ENCODE results near the gene TIAM1. TPM values are rescaled to one million over a fixed set of nuclear protein-coding genes. Genes with fewer than 3 reads are reported as not detected.

TIAM1 gene
- total RNA-seq, 4 donors from 2014 or later = 2.6 to 11.0 (median 6.9) TPM

DNA sequence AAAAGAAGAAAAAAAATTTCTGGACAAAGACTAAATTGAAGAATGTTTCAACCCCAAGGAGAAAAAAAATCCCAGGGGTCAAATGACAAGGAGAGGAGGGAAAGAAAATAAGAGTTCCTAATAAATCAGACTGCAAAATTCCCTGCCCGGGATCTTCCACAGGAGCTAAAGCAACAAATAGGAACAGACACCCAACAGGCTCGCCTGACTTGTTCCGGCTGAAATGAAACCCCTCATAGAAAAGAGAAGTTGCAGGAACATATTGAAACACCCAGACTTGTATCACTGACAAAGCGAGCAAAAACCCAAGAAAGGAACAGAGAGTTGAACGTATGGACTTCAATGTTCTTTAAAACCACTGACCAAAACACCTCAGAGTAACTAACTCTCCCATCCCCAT lies 123.0 kb downstream of the TIAM1 start:
- WGBS, 2 donors (ENCODE audit: low coverage in 1 of 2) = 40 to 79% methylated on average over 3 to 4 of the region's 5 CpGs
- no peak for ATAC-seq
- Histone ChIP-seq H3K27me3 (no peaks in the 10 kb centered on the region), H3K9me3 (no peaks in the 10 kb centered on the region), H3K4me1 (peaks cover 0 to 10% (median 0%) of the 10 kb centered on the region in 3 donors), H3K36me3 (no peaks in the 10 kb centered on the region), H3K27ac (no peak overlapping the region), H3K4me3 (no peak overlapping the region)
- TF ChIP-seq EP300 (IDR thresholded peaks at IDR 0.05) = no peak
- TF ChIP-seq POLR2AphosphoS5 (IDR thresholded peaks at IDR 0.05) = no peak
- TF ChIP-seq, protein P1, sequence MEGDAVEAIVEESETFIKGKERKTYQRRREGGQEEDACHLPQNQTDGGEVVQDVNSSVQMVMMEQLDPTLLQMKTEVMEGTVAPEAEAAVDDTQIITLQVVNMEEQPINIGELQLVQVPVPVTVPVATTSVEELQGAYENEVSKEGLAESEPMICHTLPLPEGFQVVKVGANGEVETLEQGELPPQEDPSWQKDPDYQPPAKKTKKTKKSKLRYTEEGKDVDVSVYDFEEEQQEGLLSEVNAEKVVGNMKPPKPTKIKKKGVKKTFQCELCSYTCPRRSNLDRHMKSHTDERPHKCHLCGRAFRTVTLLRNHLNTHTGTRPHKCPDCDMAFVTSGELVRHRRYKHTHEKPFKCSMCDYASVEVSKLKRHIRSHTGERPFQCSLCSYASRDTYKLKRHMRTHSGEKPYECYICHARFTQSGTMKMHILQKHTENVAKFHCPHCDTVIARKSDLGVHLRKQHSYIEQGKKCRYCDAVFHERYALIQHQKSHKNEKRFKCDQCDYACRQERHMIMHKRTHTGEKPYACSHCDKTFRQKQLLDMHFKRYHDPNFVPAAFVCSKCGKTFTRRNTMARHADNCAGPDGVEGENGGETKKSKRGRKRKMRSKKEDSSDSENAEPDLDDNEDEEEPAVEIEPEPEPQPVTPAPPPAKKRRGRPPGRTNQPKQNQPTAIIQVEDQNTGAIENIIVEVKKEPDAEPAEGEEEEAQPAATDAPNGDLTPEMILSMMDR (IDR thresholded peaks at IDR 0.05) = no peak

DNA sequence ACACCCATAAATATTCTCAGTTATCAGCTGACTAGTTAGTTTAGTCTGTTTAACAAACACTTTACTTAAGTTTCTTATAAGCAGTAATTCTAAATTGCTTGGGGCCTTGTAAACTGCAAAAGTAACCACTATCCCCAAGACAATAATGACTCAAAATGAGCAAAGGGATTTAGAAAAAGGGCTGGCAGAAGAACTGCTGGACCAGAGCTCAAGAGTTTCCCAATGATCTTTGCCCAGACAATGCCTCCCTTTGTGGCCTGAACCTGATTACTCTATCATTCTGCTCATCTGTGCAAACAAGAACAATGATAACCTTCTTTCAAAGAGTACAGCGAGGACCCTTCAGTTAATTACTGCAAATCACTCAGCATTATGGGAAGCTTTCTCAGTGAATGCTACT lies 123.5 kb downstream of the TIAM1 start:
- Histone ChIP-seq H3K4me3 (no peak overlapping the region), H3K9me3 (no peaks in the 10 kb centered on the region), H3K27me3 (no peaks in the 10 kb centered on the region), H3K36me3 (no peaks in the 10 kb centered on the region), H3K4me1 (peaks cover 0 to 10% (median 0%) of the 10 kb centered on the region in 3 donors), H3K27ac (no peak overlapping the region)
- WGBS, 2 donors (ENCODE audit: low coverage in 1 of 2) = 57 to 91% methylated on average over 1 of the region's 1 CpG
- no peak for TF ChIP-seq EP300 (IDR thresholded peaks at IDR 0.05)
- no peak for TF ChIP-seq POLR2A (IDR thresholded peaks at IDR 0.05)
- TF ChIP-seq, protein P1 (IDR thresholded peaks at IDR 0.05) = no peak
- no peak for ATAC-seq

DNA sequence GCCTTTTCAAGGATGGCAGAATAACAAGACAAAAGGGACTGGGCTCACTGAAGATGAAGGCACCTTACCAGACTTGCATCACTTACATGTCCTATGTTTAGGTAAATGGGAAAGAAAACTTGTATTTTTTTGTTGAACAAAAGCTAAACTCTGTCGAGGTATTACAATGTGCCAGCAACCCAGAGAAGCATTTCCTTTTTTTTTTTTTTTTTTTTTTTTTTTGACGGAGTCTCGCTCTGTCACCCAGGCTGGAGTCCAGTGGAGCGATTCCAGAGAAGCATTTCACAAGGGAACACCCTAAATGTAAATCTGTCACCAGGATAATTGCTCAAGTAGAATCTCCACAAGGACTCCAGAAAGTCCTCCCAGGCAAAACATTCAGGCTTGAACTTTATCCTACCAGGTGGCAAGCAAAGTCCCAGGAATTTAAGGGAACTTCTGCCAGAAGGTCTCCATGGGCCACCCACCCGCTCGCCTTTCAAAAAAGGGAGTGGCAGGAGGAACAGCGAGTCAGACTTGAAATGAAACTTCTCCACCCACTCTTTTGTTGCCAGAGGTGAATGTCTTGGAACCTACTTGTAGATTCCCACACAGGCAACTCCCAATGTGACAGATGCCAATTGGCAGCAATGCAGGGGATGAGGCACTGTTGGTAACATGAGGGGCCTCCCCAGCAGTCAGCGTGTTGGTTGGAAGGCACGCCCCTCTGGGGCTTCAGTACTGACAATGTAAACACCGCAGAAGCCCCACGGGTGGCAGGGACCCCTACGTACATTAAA lies 125.0 kb downstream of the TIAM1 start:
- 46 to 58% methylated on average over 4 to 5 of the region's 12 CpGs for whole genome bisulfite sequencing, 2 donors (ENCODE audit: low coverage in 1 of 2)
- Histone ChIP-seq H3K27ac (no peak overlapping the region), H3K4me3 (peak overlapping the region in 1 of 2 donors; percentile 8), H3K4me1 (peaks cover 0 to 10% (median 0%) of the 10 kb centered on the region in 3 donors), H3K27me3 (no peaks in the 10 kb centered on the region), H3K9me3 (no peaks in the 10 kb centered on the region), H3K36me3 (no peaks in the 10 kb centered on the region)
- ATAC-seq = peak; percentile 79
- TF ChIP-seq EP300 (IDR thresholded peaks at IDR 0.05) (no peak), POLR2AphosphoS5 (IDR thresholded peaks at IDR 0.05) (no peak), POLR2A (IDR thresholded peaks at IDR 0.05) (no peak)
- TF ChIP-seq, protein P1 (IDR thresholded peaks at IDR 0.05) = no peak

DNA sequence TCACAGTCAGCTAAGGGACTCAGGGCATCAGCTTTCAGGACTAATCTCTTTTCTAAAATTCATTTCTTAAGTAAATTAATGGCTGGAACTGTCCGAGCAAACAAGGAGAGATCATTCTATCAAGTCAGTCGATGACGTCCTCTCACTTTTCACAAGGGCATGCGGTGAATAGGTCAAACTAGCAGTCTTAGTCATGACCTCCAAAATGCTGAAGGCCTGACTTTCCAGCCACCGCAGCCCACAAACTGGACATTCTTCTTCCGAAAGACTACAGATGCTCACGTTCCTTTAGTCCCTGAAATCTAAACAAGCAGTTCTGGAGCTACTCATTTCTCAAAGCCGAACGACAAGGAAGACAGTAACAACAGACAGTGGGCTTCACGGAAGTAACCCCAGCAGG lies 127.9 kb downstream of the TIAM1 start:
- no peak overlapping the region for H3K4me3 ChIP-seq
- ATAC-seq = no peak
- H3K27me3 ChIP-seq = no peaks in the 10 kb centered on the region
- TF ChIP-seq POLR2A (IDR thresholded peaks at IDR 0.05) (no peak), POLR2AphosphoS5 (IDR thresholded peaks at IDR 0.05) (no peak), EP300 (IDR thresholded peaks at IDR 0.05) (no peak)
- TF ChIP-seq, protein P1 (IDR thresholded peaks at IDR 0.05) = no peak
- 63 to 89% methylated on average over 7 to 10 of the region's 10 CpGs for WGBS, 2 donors (ENCODE audit: low coverage in 1 of 2)
- no peaks in the 10 kb centered on the region for H3K9me3 ChIP-seq
- H3K4me1 ChIP-seq = peaks cover 0 to 10% (median 0%) of the 10 kb centered on the region in 3 donors
- no peak overlapping the region for H3K27ac ChIP-seq
- H3K36me3 ChIP-seq = no peaks in the 10 kb centered on the region

DNA sequence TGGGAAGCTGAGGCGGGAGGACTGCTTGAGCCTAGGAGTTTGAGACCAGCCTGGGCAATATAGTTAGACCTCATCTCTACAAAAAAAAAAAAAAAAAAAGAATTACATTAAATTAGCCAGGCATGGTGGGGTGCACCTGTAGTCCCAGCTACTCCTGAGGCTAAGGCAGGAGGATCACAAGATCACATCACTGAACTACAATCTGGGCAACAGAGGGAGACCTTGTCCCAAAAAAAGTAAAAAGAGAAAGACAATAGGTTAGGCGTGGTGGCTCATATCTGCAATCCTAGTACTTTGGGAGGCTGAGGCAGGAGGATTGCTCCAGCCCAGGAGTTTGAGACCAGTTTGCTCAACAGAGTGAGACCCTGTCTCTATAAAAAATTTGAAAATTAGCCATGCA lies 130.3 kb downstream of the TIAM1 start:
- no peak overlapping the region for H3K4me3 ChIP-seq
- WGBS, 2 donors (ENCODE audit: low coverage in 1 of 2) = 78 to 96% methylated on average over 2 of the region's 2 CpGs
- ATAC-seq = no peak

More for the DNA sequence above, 130.3 kb downstream of the TIAM1 start:
- TF ChIP-seq, protein P1 (IDR thresholded peaks at IDR 0.05) = no peak
- TF ChIP-seq POLR2AphosphoS5 (IDR thresholded peaks at IDR 0.05) (no peak), EP300 (IDR thresholded peaks at IDR 0.05) (no peak), POLR2A (IDR thresholded peaks at IDR 0.05) (no peak)
- H3K36me3 ChIP-seq = no peaks in the 10 kb centered on the region
- no peaks in the 10 kb centered on the region for H3K9me3 ChIP-seq
- H3K4me1 ChIP-seq = no peaks in the 10 kb centered on the region
- no peak overlapping the region for H3K27ac ChIP-seq
- H3K27me3 ChIP-seq = no peaks in the 10 kb centered on the region

All from gastroesophageal sphincter (tissue), 4 donors.